Measurements from ENCODE around the gene HOXB1. TPM values are rescaled to one million over a fixed set of nuclear protein-coding genes. Genes with fewer than 3 reads are reported as not detected.
"Not testable (repeated sequence)": the region's sequence is repeated elsewhere in the genome, so short reads cannot be mapped to it uniquely, and the experiment has no call there.

Gene HOXB1
- total and polyA plus RNA-seq, 2 experiments from 2014 or later = not detected

DNA sequence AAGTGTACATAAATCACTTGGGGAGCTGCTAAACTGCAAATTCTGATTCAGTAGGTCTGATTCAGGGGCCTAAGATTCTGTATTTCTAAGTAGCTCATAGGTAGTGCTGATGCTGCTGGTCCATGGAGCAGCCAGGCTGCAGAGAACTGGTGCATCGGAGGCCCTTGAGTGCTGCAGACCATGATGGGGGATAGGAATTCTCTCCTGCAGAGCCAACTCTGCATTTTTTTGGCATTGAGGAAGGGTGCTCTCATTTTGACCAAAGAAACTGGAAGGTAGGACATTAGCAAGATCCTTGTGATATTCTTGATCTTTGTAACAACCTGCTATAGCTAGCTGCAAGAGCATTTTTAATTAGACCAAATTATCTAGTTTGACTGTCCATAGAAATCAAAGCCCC, 9.4 kb upstream of the HOXB1 start:
- Histone ChIP-seq H3K9me2 (ENCODE audit: insufficient read depth) (no peaks in the 10 kb centered on the region), H3K4me1 (ENCODE audit: insufficient read depth) (peaks cover 27% of the 10 kb centered on the region), H3K27me3 (replicated peaks; ENCODE audit: insufficient read depth) (no peaks in the 10 kb centered on the region), H2AFZ (no peak overlapping the region), H3K4me3 (no peak overlapping the region), H3K27ac (no peak overlapping the region), H3K79me2 (ENCODE audit: insufficient read depth) (peaks cover 59% of the 10 kb centered on the region), H3K36me3 (ENCODE audit: low read depth) (no peaks in the 10 kb centered on the region), H3F3A (ENCODE audit: insufficient read depth) (peaks cover 28% of the 10 kb centered on the region), H3K9ac (no peak overlapping the region; the same call in 1 of the 2 replicates), H4K20me1 (ENCODE audit: insufficient read depth) (no peaks in the 10 kb centered on the region), H3K9me3 (ENCODE audit: low read depth) (no peaks in the 10 kb centered on the region), H3K4me2 (ENCODE audit: unreplicated experiment) (no peak overlapping the region)
- DNase-seq = no peak
- TF ChIP-seq EZH2phosphoT487 (IDR thresholded peaks at IDR 0.05; ENCODE audit: insufficient read depth, low read depth) = no peak
- TF ChIP-seq EZH2 (IDR thresholded peaks at IDR 0.05; ENCODE audit: insufficient read depth, poor library complexity, severe bottlenecking) = no peak
- in situ Hi-C loops (cut with MboI) = no loop called here
- 96 to 100% methylated on average over 1 of the region's 1 CpG for WGBS, 2 experiments (ENCODE audit: low coverage in 1 of 2, low lambda C conversion rate in 2 of 2, missing lambda C conversion rate in 2 of 2)

GRCh38 chr17:48539177-48539576, 8.4 kb upstream of the HOXB1 start:
- H3K4me2 ChIP-seq (ENCODE audit: unreplicated experiment) = peak overlapping the region; percentile 23
- H3K27ac ChIP-seq = peak overlapping the region; percentile 63
- peaks cover 48% of the 10 kb centered on the region for H3K79me2 ChIP-seq (ENCODE audit: insufficient read depth)
- H3K36me3 ChIP-seq (ENCODE audit: low read depth) = no peaks in the 10 kb centered on the region
- in situ Hi-C loops (cut with MboI) = no loop called here
- peaks cover 23% of the 10 kb centered on the region for H3K4me1 ChIP-seq (ENCODE audit: insufficient read depth)
- no peaks in the 10 kb centered on the region for H4K20me1 ChIP-seq (ENCODE audit: insufficient read depth)
- peaks cover 26% of the 10 kb centered on the region for H3F3A ChIP-seq (ENCODE audit: insufficient read depth)
- H3K9me3 ChIP-seq (ENCODE audit: low read depth) = no peaks in the 10 kb centered on the region
- no peak overlapping the region for H2AFZ ChIP-seq
- peak; percentile 89 for DNase-seq
- no peaks in the 10 kb centered on the region for H3K9me2 ChIP-seq (ENCODE audit: insufficient read depth)
- no peaks in the 10 kb centered on the region for H3K27me3 ChIP-seq (replicated peaks; ENCODE audit: insufficient read depth)
- TF ChIP-seq EZH2 (IDR thresholded peaks at IDR 0.05; ENCODE audit: insufficient read depth, poor library complexity, severe bottlenecking) (no peak), EZH2phosphoT487 (IDR thresholded peaks at IDR 0.05; ENCODE audit: insufficient read depth, low read depth) (no peak)
- WGBS, 2 experiments (ENCODE audit: low coverage in 1 of 2, low lambda C conversion rate in 2 of 2, missing lambda C conversion rate in 2 of 2) = 22 to 23% methylated on average over 4 of the region's 4 CpGs
- no peak overlapping the region for H3K4me3 ChIP-seq
- H3K9ac ChIP-seq = no peak overlapping the region

DNA sequence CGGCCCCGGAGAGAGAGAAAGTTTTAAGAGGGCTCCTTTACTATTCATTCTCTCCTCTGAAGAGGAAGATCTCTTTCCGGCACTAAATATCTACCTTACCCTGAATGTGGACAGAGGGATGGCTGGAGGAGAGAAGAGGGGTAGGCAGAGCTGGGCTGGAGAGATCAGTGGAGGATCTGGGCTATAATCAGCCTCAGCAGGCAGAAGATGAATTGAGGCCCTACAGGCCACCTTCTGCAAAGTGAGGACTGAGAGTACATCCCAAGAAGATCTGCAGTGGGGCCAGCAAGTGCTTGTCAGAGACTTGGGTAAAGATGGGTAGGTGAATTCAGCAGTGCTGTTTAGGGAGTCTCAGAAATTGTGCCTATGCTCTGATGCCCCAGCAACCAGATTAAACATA, 6.5 kb upstream of the HOXB1 start:
- 79 to 85% methylated on average over 3 of the region's 3 CpGs for WGBS, 2 experiments (ENCODE audit: low coverage in 1 of 2, low lambda C conversion rate in 2 of 2, missing lambda C conversion rate in 2 of 2)
- peak overlapping the region; percentile 20; the same call in 1 of the 2 replicates for H3K27ac ChIP-seq
- H3K9ac ChIP-seq = no peak overlapping the region

GRCh38 chr17:48535793-48536559, 5.2 kb upstream of the HOXB1 start:
- H3K27me3 ChIP-seq (replicated peaks; ENCODE audit: insufficient read depth); H3K9ac ChIP-seq; H2AFZ ChIP-seq; H4K20me1 ChIP-seq (ENCODE audit: insufficient read depth); H3K36me3 ChIP-seq (ENCODE audit: low read depth); H3K4me3 ChIP-seq; H3K4me2 ChIP-seq (ENCODE audit: unreplicated experiment); H3K9me2 ChIP-seq (ENCODE audit: insufficient read depth); H3K27ac ChIP-seq; DNase-seq; H3K9me3 ChIP-seq (ENCODE audit: low read depth); in situ Hi-C loops (cut with MboI): not testable (repeated sequence)
- 89 to 94% methylated on average over 9 of the region's 9 CpGs for WGBS, 2 experiments (ENCODE audit: low coverage in 1 of 2, low lambda C conversion rate in 2 of 2, missing lambda C conversion rate in 2 of 2)
- Histone ChIP-seq H3F3A (ENCODE audit: insufficient read depth) (peaks cover 20% of the 10 kb centered on the region), H3K79me2 (ENCODE audit: insufficient read depth) (peaks cover 16% of the 10 kb centered on the region), H3K4me1 (ENCODE audit: insufficient read depth) (peaks cover 20% of the 10 kb centered on the region)

More for the DNA sequence above, 6.5 kb upstream of the HOXB1 start:
- DNase-seq = no peak
- Histone ChIP-seq H3K4me1 (ENCODE audit: insufficient read depth) (peaks cover 23% of the 10 kb centered on the region), H3K36me3 (ENCODE audit: low read depth) (no peaks in the 10 kb centered on the region), H3K27me3 (replicated peaks; ENCODE audit: insufficient read depth) (no peaks in the 10 kb centered on the region), H3F3A (ENCODE audit: insufficient read depth) (peaks cover 22% of the 10 kb centered on the region), H3K4me2 (ENCODE audit: unreplicated experiment) (no peak overlapping the region), H3K9me3 (ENCODE audit: low read depth) (no peaks in the 10 kb centered on the region), H3K4me3 (no peak overlapping the region), H4K20me1 (ENCODE audit: insufficient read depth) (no peaks in the 10 kb centered on the region), H3K9me2 (ENCODE audit: insufficient read depth) (no peaks in the 10 kb centered on the region), H3K79me2 (ENCODE audit: insufficient read depth) (peaks cover 30% of the 10 kb centered on the region), H2AFZ (no peak overlapping the region)
- in situ Hi-C loops (cut with MboI) = no loop called here
- TF ChIP-seq EZH2phosphoT487 (IDR thresholded peaks at IDR 0.05; ENCODE audit: insufficient read depth, low read depth) = no peak
- TF ChIP-seq EZH2 (IDR thresholded peaks at IDR 0.05; ENCODE audit: insufficient read depth, poor library complexity, severe bottlenecking) = no peak
